Dendritic cell treated with granulocyte-macrophage colony-stimulating factor and Interleukin-4, amounts not matched to agents 40 ng/mL and 50 ng/mL, for 4 days (primary cell): ENCODE data around the gene NMT2.
A peak's percentile ranks its signal among the peaks of the same experiment; 100 is the strongest.

Experiments
- H3K27ac Mint-ChIP-seq: one replicate; pipeline ENCODE4 v1.8.0; 2022; ENCODE audit warnings: mild to moderate bottlenecking, mixed read lengths
- H3K27me3 Mint-ChIP-seq: one replicate; pipeline ENCODE4 v1.8.0; 2022; ENCODE audit warnings: mild to moderate bottlenecking, mixed read lengths
- H3K36me3 Mint-ChIP-seq: one replicate; pipeline ENCODE4 v1.8.0; 2022; ENCODE audit warnings: low read depth, mixed read lengths
- H3K4me1 Mint-ChIP-seq: one replicate; pipeline ENCODE4 v1.8.0; 2022; ENCODE audit warnings: low read depth, mixed read lengths
- H3K4me3 Mint-ChIP-seq: one replicate; pipeline ENCODE4 v1.8.0; 2022; ENCODE audit warnings: mild to moderate bottlenecking, moderate library complexity, mixed read lengths
- H3K9me3 Mint-ChIP-seq: one replicate; pipeline ENCODE4 v1.8.0; 2022; ENCODE audit warnings: mixed read lengths
- intact Hi-C: fragments of 100-400 bp; cut with micrococcal nuclease; formaldehyde crosslinking; loops from one replicate; pipeline ENCODE4 v1.15.0; 2022

The NMT2 gene

DNA sequence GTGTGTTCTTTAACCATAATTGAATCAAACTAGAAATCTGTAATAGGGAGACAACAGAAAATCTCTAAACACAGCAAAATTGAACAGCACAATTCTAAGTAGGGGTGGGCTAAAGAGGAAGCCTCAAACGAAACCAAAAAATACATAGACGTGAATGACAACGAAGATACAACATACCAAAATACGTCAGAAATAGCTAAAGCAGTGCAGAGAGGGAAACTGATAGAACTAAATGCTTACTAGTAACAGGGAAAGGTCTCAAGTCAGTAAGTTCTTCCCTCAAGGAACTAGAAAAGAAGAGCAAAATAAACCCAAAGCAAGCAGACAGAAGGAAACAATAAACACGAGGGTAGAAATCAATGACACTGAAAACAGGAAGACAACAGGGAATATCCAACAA, 52.3 kb downstream of the NMT2 start:
- Mint-ChIP-seq H3K4me1 (no peaks in the 10 kb centered on the region), H3K4me3 (no peak overlapping the region), H3K9me3 (no peaks in the 10 kb centered on the region), H3K27me3 (no peaks in the 10 kb centered on the region), H3K36me3 (peaks cover 28% of the 10 kb centered on the region), H3K27ac (no peak overlapping the region)
- intact Hi-C loops = no loop called here

DNA sequence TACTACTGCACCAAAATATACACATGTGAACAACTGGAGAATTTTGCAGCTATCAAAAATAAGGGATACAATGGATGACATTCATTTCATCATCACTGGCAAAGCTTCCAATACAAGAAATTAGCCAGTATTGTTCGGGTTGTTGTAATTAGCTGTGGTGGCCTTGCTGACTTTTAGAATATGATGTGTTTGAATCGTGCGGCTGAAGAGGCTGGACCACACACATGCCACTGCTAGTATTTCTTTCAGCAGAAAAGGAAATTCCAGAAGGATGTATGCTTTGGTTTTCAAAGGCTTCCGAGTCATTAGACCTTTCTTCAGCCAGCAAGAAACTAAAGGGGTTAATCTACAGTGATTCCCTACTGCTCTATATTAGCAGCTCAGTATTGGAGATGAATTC, 54.7 kb downstream of the NMT2 start:
- H3K9me3 Mint-ChIP-seq = no peaks in the 10 kb centered on the region
- no peak overlapping the region for H3K4me3 Mint-ChIP-seq
- H3K27ac Mint-ChIP-seq = no peak overlapping the region
- H3K27me3 Mint-ChIP-seq = no peaks in the 10 kb centered on the region
- peaks cover 25% of the 10 kb centered on the region for H3K36me3 Mint-ChIP-seq
- intact Hi-C loops = no loop called here
- H3K4me1 Mint-ChIP-seq = no peaks in the 10 kb centered on the region

DNA sequence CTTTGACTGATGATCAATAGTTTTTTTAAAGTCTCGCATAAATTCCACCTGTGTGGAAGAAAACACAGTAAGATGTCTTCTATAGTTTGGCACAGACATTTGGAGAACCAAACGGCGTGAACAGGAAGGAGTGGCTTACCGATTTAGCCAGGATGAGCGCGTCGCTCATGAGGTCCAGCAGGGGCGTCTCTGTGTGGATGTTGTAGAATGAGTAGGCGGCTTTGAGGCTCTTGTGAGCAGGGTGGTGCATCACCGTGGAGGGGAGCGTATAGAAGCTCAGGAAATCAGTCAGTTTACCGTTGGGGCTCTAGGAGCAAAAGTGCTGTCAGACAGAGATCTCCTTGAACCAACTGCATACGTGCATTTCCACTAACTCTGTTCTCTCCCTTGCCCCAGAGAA, 55.8 kb downstream of the NMT2 start:
- no peak overlapping the region for H3K27ac Mint-ChIP-seq
- H3K36me3 Mint-ChIP-seq = peaks cover 36% of the 10 kb centered on the region
- no peak overlapping the region for H3K4me3 Mint-ChIP-seq
- H3K27me3 Mint-ChIP-seq = no peaks in the 10 kb centered on the region
- intact Hi-C loops = no loop called here
- no peaks in the 10 kb centered on the region for H3K9me3 Mint-ChIP-seq
- no peaks in the 10 kb centered on the region for H3K4me1 Mint-ChIP-seq

DNA sequence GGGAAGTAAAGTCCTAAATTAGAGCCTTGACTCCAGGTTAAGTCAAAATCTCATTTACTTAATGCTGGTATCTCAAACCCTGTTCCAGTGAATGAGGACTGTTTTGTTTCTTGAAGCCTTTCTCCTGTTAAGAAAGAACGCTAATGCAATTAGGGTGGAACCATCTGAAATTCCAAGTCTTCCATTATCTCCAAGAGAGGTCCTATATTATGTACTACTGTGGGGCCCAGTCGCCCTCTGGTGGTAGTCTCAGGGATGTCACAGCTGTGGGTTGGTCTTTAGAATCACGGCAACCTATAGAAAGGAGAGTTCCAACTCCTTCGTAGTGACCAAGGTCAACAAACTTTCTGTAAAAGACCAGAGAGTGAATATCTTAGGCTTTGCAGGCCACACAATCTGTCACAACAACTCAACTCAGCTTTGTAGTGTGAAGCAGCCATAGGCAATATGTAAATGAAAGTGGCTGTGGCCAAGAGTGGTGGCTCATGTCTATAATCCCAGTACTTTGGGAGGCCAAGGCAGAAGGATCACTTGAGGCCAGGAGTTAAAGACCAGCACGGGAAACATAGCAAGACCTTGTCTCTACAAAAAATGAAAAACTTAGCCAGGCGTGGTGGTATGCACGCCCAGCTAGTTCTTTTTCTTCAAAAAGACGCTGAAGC, 62.0 kb downstream of the NMT2 start:
- Mint-ChIP-seq H3K27me3 (no peaks in the 10 kb centered on the region), H3K4me3 (no peak overlapping the region), H3K27ac (no peak overlapping the region), H3K9me3 (no peaks in the 10 kb centered on the region), H3K36me3 (peaks cover 65% of the 10 kb centered on the region), H3K4me1 (no peaks in the 10 kb centered on the region)
- intact Hi-C loops = loop anchor here (10.0 kb wide), 1 partner anchor 602 kb away; no protein-coding TSS in a partner anchor

DNA sequence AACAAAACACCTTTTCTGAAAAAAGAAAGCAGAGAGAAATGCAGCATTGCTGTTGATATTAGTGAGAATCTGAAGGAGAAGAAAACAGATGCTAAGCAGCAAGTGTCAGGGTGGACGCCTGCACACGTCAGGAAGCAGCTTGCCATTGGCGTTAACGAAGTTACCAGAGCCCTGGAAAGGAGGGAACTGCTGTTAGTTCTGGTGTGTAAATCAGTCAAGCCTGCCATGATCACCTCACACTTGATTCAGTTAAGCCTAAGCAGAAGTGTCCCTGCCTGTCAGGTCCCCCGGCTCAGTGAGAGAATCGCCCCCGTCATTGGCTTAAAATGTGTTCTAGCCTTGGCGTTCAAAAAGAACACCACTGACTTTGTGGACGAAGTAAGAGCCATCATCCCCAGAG, 65.0 kb downstream of the NMT2 start:
- Mint-ChIP-seq H3K36me3 (peaks cover 77% of the 10 kb centered on the region), H3K4me3 (no peak overlapping the region), H3K27ac (no peak overlapping the region), H3K4me1 (peaks cover 15% of the 10 kb centered on the region), H3K9me3 (no peaks in the 10 kb centered on the region), H3K27me3 (no peaks in the 10 kb centered on the region)
- intact Hi-C loops = loop anchor here (10.0 kb wide), 1 partner anchor 599 kb away; no protein-coding TSS in a partner anchor

DNA sequence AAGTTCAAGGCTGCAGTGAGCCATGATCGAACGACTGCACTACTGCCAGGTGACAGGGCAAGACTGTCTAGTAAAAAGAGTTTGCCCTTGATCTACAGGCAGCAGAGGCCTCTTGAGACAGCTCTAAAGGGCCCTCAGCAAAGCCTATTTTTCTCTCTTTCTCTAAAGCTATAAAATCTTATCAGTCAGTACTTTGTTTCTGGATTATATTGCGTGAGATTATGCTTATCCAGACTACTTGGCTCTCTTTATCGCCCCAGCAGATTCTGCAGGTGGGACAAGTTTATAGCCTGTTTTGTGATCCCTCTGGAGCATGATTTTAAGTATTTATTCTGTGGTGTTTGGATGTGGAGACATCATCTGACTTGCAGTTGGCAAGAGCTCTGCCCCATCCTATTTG, 68.6 kb downstream of the NMT2 start:
- Mint-ChIP-seq H3K36me3 (peaks cover 68% of the 10 kb centered on the region), H3K27ac (no peak overlapping the region), H3K27me3 (peaks cover 4% of the 10 kb centered on the region), H3K9me3 (no peaks in the 10 kb centered on the region), H3K4me1 (peaks cover 31% of the 10 kb centered on the region), H3K4me3 (no peak overlapping the region)
- intact Hi-C loops = loop anchor here (5.0 to 10.0 kb wide), 4 partner anchors 263 to 1798 kb away; partner anchors contain the start of genes CDNF, HSPA14, MSANTD7 and PHYH

DNA sequence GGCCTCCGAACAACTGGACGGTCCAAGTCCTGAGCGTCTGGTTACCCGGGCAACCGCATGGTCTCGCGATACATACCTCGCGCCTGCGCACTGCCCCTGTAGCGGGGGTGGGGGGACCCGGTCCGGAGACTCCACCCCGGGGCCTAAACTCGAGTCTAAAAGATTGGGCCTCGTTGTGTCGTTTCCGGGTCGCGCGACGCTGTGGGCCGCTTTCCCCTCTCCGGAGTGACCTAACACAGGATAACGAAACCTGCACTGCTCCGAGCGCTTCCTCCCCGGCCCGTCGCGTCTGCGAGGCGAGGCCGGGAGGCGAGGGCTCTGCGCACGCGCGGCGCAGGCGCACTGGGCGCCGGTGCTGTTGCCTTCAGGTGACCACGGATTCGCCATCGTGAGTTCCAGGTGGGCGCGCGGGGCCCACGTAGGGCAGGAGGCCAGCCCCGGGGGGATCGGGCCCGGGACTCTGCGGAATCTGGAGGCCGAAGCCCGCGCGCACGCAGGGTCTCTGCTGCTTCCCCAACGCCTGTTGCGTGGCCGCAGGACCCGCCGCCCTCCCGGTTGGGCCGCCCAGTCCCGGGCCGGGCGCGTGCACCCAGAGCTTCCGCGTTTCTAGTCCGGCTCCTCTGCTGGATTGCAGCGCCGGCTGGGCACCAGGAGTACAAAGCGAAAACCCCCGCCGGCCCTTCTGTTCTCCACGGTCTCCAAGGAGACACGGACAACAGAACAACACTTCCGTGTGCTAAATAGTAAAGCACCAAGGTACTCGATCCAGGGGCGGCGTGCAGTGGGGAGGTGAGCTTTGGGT, 71.3 kb downstream of the NMT2 start, which contains the start of gene RPP38:
TSS of gene RPP38 (plus strand) at position 345 of the 802 bp plus-strand sequence. CDS start 5,960 bp downstream, outside the sequence.
- Mint-ChIP-seq H3K4me3 (peak within 1 kb of the TSS; percentile 96), H3K27ac (peak within 1 kb of the TSS; percentile 97), H3K4me1 (peaks cover 31% of the 10 kb centered on the region), H3K27me3 (peaks cover 5% of the 10 kb centered on the region), H3K9me3 (no peaks in the 10 kb centered on the region), H3K36me3 (peaks cover 41% of the 10 kb centered on the region)
- intact Hi-C loops = loop anchor here (1.0 to 5.0 kb wide), 6 partner anchors 138 to 1795 kb away; partner anchors contain the start of genes CDNF, DCLRE1C, HSPA14 and MEIG1

DNA sequence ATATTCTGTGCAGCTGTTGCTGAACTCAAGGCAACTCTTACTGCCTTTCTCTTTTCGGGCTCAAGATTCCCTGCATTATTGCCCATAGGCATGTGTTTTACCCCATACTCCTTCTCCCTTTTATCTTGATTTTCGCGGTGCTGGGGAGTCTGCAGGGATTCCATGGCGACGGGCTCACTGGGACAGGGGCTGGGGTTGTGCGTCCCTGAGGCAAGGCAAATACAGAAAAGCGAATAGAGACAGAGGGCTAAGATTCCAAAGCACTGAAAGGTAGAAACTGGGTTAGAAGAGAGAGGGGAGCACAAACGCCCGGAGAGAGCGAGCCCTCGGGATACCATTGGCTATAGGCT, 71.9 kb downstream of the NMT2 start:
- Mint-ChIP-seq H3K27me3 (peaks cover 5% of the 10 kb centered on the region), H3K36me3 (peaks cover 35% of the 10 kb centered on the region), H3K27ac (peak overlapping the region; percentile 97), H3K4me1 (peaks cover 31% of the 10 kb centered on the region), H3K9me3 (no peaks in the 10 kb centered on the region), H3K4me3 (peak overlapping the region; percentile 96)
- intact Hi-C loops = loop anchor here (1.0 to 5.0 kb wide), 6 partner anchors 137 to 1794 kb away; partner anchors contain the start of genes CDNF, DCLRE1C, HSPA14 and MEIG1

DNA sequence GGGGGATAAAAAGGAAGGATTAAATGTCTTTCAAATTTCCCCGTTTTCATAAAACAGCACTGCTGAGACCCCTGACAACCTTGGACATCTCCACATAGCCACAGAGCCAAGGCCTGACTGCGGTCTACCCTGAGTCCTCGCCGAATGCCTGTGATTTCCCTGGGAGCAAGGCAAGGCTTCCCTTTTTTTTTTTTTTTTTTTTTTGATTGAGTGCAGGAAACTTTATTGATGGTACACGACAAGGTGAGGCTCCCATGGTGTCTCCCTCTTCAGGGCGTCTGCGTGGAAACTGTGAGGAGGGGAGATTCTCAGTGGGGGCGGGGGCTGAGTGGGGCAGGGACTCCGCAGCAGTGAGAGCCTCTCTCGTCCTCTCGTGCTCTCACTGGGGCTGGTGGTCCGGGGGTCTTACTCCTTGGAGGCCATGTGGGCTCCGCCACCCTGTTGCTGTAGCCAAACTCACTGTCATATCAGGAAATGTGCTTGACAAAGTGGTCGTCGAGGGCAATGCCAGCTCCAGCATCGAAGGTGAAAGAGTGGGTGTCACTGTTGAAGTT, 75.6 kb downstream of the NMT2 start:
- Mint-ChIP-seq H3K27ac (no peak overlapping the region), H3K4me3 (no peak overlapping the region)
- intact Hi-C loops = no loop called here

DNA sequence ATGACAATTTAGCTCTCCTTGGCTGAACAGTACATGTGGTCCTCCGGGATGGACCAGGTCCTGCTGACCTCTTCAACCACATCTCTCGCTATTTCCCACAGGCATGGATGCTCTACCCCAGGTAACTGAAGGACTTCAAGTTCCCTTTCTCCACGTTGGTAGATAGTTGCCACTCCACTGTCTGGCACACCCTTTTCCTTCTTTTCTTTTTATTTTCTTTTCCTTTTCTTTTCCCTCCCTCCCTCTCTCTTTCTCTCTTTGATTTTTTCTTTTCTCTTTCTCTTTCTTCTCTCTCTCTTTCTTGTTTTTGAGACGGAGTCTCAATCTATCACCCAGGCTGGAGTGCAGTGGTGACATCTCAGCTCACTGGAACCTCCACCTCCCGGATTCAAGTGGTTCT, 77.1 kb downstream of the NMT2 start:
- H3K9me3 Mint-ChIP-seq = no peaks in the 10 kb centered on the region
- intact Hi-C loops = no loop called here
- H3K27me3 Mint-ChIP-seq = peaks cover 28% of the 10 kb centered on the region
- H3K36me3 Mint-ChIP-seq = no peaks in the 10 kb centered on the region
- H3K4me1 Mint-ChIP-seq = peaks cover 2% of the 10 kb centered on the region
- no peak overlapping the region for H3K4me3 Mint-ChIP-seq
- no peak overlapping the region for H3K27ac Mint-ChIP-seq

More for the DNA sequence above, 75.6 kb downstream of the NMT2 start:
- H3K4me1 Mint-ChIP-seq = peaks cover 11% of the 10 kb centered on the region
- H3K36me3 Mint-ChIP-seq = peaks cover 8% of the 10 kb centered on the region
- H3K9me3 Mint-ChIP-seq = no peaks in the 10 kb centered on the region
- peaks cover 15% of the 10 kb centered on the region for H3K27me3 Mint-ChIP-seq

DNA sequence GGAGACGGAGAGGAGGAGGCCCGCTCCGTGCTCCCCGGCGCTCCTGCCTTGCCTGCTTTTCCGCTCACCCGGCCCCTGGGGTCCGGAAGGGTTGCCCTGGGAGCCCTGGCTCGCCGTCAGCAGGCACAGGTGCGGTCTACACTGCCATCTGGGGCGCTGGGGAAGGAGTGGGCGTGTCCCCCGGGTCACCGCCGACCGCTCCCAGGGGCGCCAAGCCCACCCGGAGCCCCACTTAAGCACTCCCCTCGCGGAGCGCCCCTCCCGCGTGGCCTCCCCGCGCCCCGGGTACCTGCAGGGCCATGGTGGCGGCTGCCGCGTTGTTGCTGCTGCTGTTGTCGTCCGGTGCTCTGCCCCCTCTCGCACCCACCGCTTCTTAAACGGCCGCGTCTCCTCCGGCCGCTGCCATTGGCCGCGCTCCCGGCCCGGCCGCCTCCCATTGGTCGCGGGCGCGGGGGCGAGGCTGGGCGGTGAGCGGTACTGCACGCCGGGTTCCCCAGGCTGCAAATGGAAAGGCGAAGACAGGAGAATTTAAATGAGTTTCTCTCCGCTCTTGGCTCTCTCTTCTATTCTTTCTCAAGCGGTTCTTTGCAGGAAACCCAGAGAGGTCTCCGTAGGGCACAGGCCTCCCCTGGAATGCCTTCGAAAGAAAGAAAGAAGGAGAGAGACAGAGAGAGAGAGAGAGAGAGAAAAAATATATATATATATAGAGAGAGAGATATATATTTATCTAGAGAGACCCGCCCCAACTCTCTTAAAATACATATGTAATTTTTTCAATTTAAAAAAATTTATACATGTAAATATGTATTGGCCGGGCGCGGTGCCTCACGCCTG, 79.8 kb downstream of the NMT2 start, which contains the start of gene ACBD7:
TSS of gene ACBD7 (minus strand) at position 349 of the 834 bp plus-strand sequence. CDS start at position 301, 48 bp downstream.
- Mint-ChIP-seq H3K27me3 (peaks cover 28% of the 10 kb centered on the region), H3K27ac (no peak within 1 kb of the TSS), H3K4me3 (peak within 1 kb of the TSS; percentile 75), H3K9me3 (no peaks in the 10 kb centered on the region), H3K4me1 (no peaks in the 10 kb centered on the region), H3K36me3 (no peaks in the 10 kb centered on the region)
- intact Hi-C loops = no loop called here

DNA sequence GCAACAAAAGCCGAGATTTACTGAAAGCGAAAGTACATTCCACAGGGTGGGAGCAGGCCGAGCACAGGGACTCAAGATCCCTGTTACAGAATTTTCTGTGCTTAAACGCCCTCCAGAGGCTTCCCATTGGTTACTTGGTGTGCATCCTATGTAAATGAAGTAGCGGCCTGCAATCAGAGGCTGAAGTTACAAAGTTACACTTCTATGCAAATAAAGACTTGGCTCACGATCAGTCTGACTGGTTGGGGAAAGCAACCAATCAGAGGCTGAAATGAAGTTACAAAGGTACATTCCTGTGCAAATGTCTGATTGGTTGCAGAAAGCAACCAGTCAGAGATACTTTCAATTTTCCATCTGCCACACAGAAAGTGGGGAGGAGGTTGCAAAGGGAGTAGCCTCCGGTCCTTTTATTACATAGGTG, 84.0 kb downstream of the NMT2 start:
- intact Hi-C loops = no loop called here
- no peaks in the 10 kb centered on the region for H3K4me1 Mint-ChIP-seq
- peaks cover 21% of the 10 kb centered on the region for H3K27me3 Mint-ChIP-seq
- H3K36me3 Mint-ChIP-seq = no peaks in the 10 kb centered on the region
- no peaks in the 10 kb centered on the region for H3K9me3 Mint-ChIP-seq
- no peak overlapping the region for H3K27ac Mint-ChIP-seq
- no peak overlapping the region for H3K4me3 Mint-ChIP-seq
